HEK293 (cell line): ENCODE results near the gene KCNJ6.
"Not testable (repeated sequence)": the region's sequence is repeated elsewhere in the genome, so short reads cannot be mapped to it uniquely, and the experiment has no call there.

Source experiments
- BCL11A ChIP-seq: fragments of 450-650 bp; formaldehyde crosslinking; IDR thresholded peaks from 2 replicates; pipeline ENCODE4 v1.5.1; 2016; ENCODE audit warnings: low read depth, missing biosample characterization, missing genetic modification characterization
- ZNF169 ChIP-seq: fragments of 450-650 bp; formaldehyde crosslinking; IDR thresholded peaks from 2 replicates; pipeline ENCODE4 v1.5.1; 2016; ENCODE audit warnings: missing biosample characterization, missing genetic modification characterization
- ZNF335 ChIP-seq: fragments of 450-650 bp; formaldehyde crosslinking; conservative IDR thresholded peaks from 2 replicates; pipeline ENCODE4 v1.5.1; 2016; ENCODE audit warnings: missing biosample characterization, missing genetic modification characterization
- ZNF510 ChIP-seq: fragments of 450-650 bp; formaldehyde crosslinking; IDR thresholded peaks from 2 replicates; pipeline ENCODE4 v1.5.1; 2018; ENCODE audit warnings: mild to moderate bottlenecking, missing genetic modification characterization, missing biosample characterization; ENCODE audit not compliant: insufficient replicate concordance
- ZNF768 ChIP-seq: fragments of 450-650 bp; formaldehyde crosslinking; IDR thresholded peaks from 2 replicates; pipeline ENCODE4 v1.5.1; 2018; ENCODE audit warnings: missing biosample characterization, mild to moderate bottlenecking, missing genetic modification characterization
- ZNF837 ChIP-seq: fragments of 450-650 bp; formaldehyde crosslinking; IDR thresholded peaks from 2 replicates; pipeline ENCODE4 v1.5.1; 2016; ENCODE audit warnings: missing biosample characterization, missing genetic modification characterization
- TF ChIP-seq, protein P1 (sequence below): fragments of 450-650 bp; formaldehyde crosslinking; IDR thresholded peaks from 2 replicates; pipeline ENCODE4 v1.5.1; 2016; ENCODE audit warnings: missing biosample characterization, missing genetic modification characterization
- TF ChIP-seq, protein P2 (sequence below): fragments of 450-650 bp; formaldehyde crosslinking; IDR thresholded peaks from 2 replicates; pipeline ENCODE4 v1.5.1; 2016; ENCODE audit warnings: missing biosample characterization, missing genetic modification characterization
- TF ChIP-seq, protein P3 (sequence below): fragments of 450-650 bp; formaldehyde crosslinking; IDR thresholded peaks from 2 replicates; pipeline ENCODE4 v1.5.1; 2017; ENCODE audit warnings: missing biosample characterization, missing genetic modification characterization
- TF ChIP-seq, protein P4 (sequence below): fragments of 450-650 bp; formaldehyde crosslinking; IDR thresholded peaks from 2 replicates; pipeline ENCODE4 v1.5.1; 2016; ENCODE audit warnings: missing biosample characterization, missing genetic modification characterization
- TF ChIP-seq, protein P5 (sequence below): fragments of 450-650 bp; formaldehyde crosslinking; IDR thresholded peaks from 2 replicates; pipeline ENCODE4 v1.5.1; 2016; ENCODE audit warnings: missing biosample characterization, missing genetic modification characterization
- TF ChIP-seq, protein P6 (sequence below): fragments of 450-650 bp; formaldehyde crosslinking; IDR thresholded peaks from 2 replicates; pipeline ENCODE4 v1.5.1; 2016; ENCODE audit warnings: missing biosample characterization, missing genetic modification characterization

DNA sequence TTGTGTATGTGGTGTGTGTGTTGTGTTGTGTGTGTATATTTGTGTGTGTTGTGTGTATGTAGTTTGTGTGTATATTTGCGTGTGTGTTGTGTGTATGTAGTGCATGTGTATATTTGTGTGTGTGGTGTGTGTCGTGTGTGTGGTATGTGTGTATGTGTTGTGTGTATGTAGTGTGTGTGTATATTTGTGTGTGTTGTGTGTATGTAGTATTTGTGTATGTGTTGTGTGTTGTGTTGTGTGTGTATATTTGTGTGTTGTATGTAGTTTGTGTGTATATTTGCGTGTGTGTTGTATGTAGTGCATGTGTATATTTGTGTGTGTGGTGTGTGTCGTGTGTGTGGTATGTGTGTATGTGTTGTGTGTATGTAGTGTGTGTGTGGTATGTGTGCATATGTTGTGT lies 154.9 kb downstream of the KCNJ6 start:
- TF ChIP-seq, protein P1, sequence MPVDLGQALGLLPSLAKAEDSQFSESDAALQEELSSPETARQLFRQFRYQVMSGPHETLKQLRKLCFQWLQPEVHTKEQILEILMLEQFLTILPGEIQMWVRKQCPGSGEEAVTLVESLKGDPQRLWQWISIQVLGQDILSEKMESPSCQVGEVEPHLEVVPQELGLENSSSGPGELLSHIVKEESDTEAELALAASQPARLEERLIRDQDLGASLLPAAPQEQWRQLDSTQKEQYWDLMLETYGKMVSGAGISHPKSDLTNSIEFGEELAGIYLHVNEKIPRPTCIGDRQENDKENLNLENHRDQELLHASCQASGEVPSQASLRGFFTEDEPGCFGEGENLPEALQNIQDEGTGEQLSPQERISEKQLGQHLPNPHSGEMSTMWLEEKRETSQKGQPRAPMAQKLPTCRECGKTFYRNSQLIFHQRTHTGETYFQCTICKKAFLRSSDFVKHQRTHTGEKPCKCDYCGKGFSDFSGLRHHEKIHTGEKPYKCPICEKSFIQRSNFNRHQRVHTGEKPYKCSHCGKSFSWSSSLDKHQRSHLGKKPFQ (tag by site-specific recombination) = not testable (repeated sequence)
- TF ChIP-seq, protein P2, sequence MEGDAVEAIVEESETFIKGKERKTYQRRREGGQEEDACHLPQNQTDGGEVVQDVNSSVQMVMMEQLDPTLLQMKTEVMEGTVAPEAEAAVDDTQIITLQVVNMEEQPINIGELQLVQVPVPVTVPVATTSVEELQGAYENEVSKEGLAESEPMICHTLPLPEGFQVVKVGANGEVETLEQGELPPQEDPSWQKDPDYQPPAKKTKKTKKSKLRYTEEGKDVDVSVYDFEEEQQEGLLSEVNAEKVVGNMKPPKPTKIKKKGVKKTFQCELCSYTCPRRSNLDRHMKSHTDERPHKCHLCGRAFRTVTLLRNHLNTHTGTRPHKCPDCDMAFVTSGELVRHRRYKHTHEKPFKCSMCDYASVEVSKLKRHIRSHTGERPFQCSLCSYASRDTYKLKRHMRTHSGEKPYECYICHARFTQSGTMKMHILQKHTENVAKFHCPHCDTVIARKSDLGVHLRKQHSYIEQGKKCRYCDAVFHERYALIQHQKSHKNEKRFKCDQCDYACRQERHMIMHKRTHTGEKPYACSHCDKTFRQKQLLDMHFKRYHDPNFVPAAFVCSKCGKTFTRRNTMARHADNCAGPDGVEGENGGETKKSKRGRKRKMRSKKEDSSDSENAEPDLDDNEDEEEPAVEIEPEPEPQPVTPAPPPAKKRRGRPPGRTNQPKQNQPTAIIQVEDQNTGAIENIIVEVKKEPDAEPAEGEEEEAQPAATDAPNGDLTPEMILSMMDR (tag by site-specific recombination) = not testable (repeated sequence)
- TF ChIP-seq ZNF768 (tag by site-specific recombination); BCL11A; ZNF510 (tag by site-specific recombination); ZNF335 (tag by site-specific recombination); ZNF169 (tag by site-specific recombination); ZNF837: not testable (repeated sequence)
- TF ChIP-seq, protein P3, sequence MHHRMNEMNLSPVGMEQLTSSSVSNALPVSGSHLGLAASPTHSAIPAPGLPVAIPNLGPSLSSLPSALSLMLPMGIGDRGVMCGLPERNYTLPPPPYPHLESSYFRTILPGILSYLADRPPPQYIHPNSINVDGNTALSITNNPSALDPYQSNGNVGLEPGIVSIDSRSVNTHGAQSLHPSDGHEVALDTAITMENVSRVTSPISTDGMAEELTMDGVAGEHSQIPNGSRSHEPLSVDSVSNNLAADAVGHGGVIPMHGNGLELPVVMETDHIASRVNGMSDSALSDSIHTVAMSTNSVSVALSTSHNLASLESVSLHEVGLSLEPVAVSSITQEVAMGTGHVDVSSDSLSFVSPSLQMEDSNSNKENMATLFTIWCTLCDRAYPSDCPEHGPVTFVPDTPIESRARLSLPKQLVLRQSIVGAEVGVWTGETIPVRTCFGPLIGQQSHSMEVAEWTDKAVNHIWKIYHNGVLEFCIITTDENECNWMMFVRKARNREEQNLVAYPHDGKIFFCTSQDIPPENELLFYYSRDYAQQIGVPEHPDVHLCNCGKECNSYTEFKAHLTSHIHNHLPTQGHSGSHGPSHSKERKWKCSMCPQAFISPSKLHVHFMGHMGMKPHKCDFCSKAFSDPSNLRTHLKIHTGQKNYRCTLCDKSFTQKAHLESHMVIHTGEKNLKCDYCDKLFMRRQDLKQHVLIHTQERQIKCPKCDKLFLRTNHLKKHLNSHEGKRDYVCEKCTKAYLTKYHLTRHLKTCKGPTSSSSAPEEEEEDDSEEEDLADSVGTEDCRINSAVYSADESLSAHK (tag by site-specific recombination) = not testable (repeated sequence)
- TF ChIP-seq, protein P4, sequence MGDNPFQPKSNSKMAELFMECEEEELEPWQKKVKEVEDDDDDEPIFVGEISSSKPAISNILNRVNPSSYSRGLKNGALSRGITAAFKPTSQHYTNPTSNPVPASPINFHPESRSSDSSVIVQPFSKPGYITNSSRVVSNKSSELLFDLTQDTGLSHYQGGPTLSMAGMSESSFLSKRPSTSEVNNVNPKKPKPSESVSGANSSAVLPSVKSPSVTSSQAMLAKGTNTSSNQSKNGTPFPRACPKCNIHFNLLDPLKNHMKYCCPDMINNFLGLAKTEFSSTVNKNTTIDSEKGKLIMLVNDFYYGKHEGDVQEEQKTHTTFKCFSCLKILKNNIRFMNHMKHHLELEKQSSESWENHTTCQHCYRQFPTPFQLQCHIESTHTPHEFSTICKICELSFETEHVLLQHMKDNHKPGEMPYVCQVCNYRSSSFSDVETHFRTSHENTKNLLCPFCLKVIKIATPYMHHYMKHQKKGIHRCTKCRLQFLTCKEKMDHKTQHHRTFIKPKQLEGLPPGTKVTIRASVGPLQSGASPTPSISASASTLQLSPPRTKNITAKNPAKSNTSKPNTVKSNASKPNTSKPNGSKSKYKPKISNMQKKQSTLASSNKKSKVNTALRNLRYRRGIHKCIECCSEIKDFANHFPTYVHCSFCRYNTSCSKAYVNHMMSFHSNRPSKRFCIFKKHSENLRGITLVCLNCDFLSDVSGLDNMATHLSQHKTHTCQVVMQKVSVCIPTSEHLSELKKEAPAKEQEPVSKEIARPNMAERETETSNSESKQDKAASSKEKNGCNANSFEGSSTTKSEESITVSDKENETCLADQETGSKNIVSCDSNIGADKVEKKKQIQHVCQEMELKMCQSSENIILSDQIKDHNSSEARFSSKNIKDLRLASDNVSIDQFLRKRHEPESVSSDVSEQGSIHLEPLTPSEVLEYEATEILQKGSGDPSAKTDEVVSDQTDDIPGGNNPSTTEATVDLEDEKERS (tag by site-specific recombination) = not testable (repeated sequence)
- TF ChIP-seq, protein P5, sequence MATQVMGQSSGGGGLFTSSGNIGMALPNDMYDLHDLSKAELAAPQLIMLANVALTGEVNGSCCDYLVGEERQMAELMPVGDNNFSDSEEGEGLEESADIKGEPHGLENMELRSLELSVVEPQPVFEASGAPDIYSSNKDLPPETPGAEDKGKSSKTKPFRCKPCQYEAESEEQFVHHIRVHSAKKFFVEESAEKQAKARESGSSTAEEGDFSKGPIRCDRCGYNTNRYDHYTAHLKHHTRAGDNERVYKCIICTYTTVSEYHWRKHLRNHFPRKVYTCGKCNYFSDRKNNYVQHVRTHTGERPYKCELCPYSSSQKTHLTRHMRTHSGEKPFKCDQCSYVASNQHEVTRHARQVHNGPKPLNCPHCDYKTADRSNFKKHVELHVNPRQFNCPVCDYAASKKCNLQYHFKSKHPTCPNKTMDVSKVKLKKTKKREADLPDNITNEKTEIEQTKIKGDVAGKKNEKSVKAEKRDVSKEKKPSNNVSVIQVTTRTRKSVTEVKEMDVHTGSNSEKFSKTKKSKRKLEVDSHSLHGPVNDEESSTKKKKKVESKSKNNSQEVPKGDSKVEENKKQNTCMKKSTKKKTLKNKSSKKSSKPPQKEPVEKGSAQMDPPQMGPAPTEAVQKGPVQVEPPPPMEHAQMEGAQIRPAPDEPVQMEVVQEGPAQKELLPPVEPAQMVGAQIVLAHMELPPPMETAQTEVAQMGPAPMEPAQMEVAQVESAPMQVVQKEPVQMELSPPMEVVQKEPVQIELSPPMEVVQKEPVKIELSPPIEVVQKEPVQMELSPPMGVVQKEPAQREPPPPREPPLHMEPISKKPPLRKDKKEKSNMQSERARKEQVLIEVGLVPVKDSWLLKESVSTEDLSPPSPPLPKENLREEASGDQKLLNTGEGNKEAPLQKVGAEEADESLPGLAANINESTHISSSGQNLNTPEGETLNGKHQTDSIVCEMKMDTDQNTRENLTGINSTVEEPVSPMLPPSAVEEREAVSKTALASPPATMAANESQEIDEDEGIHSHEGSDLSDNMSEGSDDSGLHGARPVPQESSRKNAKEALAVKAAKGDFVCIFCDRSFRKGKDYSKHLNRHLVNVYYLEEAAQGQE = not testable (repeated sequence)
- TF ChIP-seq, protein P6, sequence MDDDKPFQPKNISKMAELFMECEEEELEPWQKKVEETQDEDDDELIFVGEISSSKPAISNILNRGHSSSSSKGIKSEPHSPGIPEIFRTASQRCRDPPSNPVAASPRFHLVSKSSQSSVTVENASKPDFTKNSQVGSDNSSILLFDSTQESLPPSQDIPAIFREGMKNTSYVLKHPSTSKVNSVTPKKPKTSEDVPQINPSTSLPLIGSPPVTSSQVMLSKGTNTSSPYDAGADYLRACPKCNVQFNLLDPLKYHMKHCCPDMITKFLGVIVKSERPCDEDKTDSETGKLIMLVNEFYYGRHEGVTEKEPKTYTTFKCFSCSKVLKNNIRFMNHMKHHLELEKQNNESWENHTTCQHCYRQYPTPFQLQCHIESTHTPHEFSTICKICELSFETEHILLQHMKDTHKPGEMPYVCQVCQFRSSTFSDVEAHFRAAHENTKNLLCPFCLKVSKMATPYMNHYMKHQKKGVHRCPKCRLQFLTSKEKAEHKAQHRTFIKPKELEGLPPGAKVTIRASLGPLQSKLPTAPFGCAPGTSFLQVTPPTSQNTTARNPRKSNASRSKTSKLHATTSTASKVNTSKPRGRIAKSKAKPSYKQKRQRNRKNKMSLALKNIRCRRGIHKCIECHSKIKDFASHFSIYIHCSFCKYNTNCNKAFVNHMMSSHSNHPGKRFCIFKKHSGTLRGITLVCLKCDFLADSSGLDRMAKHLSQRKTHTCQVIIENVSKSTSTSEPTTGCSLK (tag by site-specific recombination) = not testable (repeated sequence)
